HG02588 (cell line): ENCODE results near the gene APOC4.
"Not testable (repeated sequence)": the region's sequence is repeated elsewhere in the genome, so short reads cannot be mapped to it uniquely, and the experiment has no call there.

Source experiments
- ATAC-seq: cut with Tn5 transposase; IDR thresholded peaks from one replicate; pipeline ENCODE4 v1.9.1; 2021; ENCODE audit warnings: mild to moderate bottlenecking, moderate library complexity; ENCODE audit not compliant: unreplicated experiment

Gene APOC4

GRCh38 chr19:44942067-44942571, at the start of gene APOC4:
TSS of gene APOC4 (plus strand) at chr19:44942237. CDS start at chr19:44942278, 41 bp downstream.
- ATAC-seq = no peak

- no peak for ATAC-seq
Observed at GRCh38 chr19:44892932-44893331, 49.1 kb upstream of the APOC4 start.

- no peak for ATAC-seq
Observed at GRCh38 chr19:44893332-44894051, 48.5 kb upstream of the APOC4 start.

- ATAC-seq = no peak
Observed at GRCh38 chr19:44894052-44894400, 48.0 kb upstream of the APOC4 start.

GRCh38 chr19:44894946-44895345, 47.1 kb upstream of the APOC4 start:
- no peak for ATAC-seq

- ATAC-seq = no peak
Observed at GRCh38 chr19:44897835-44898234, 44.2 kb upstream of the APOC4 start.

- ATAC-seq = no peak
Observed at GRCh38 chr19:44900328-44901244, 41.5 kb upstream of the APOC4 start.

- no peak for ATAC-seq
Observed at GRCh38 chr19:44903216-44903601, 38.8 kb upstream of the APOC4 start.

GRCh38 chr19:44903602-44904425, 38.2 kb upstream of the APOC4 start:
- no peak for ATAC-seq

- no peak for ATAC-seq
Observed at GRCh38 chr19:44904426-44904994, 37.5 kb upstream of the APOC4 start.

- ATAC-seq = no peak
Observed at GRCh38 chr19:44905437-44906160, 36.4 kb upstream of the APOC4 start, which contains the start of gene APOE. TSS of gene APOE (plus strand) at chr19:44905796. CDS start at chr19:44906625, 829 bp downstream.

- no peak for ATAC-seq
Observed at GRCh38 chr19:44907613-44908012, 34.4 kb upstream of the APOC4 start.

GRCh38 chr19:44908074-44908835, 33.8 kb upstream of the APOC4 start:
- no peak for ATAC-seq

GRCh38 chr19:44908836-44909261, 33.2 kb upstream of the APOC4 start:
- ATAC-seq = no peak

- no peak for ATAC-seq
Observed at GRCh38 chr19:44909775-44910174, 32.3 kb upstream of the APOC4 start.

- not testable (repeated sequence) for ATAC-seq
Observed at GRCh38 chr19:44911896-44912295, 30.1 kb upstream of the APOC4 start.

- ATAC-seq = no peak
Observed at GRCh38 chr19:44912854-44913253, 29.2 kb upstream of the APOC4 start.

GRCh38 chr19:44913512-44914432, 28.3 kb upstream of the APOC4 start:
- not testable (repeated sequence) for ATAC-seq
